C4-2B (cell line): ENCODE data around the gene ZDHHC14.

Experiments used
- CTCF ChIP-seq: fragments of 450-650 bp; conservative IDR thresholded peaks from 2 replicates; pipeline ENCODE4 v1.5.1; 2017; ENCODE audit warnings: mild to moderate bottlenecking
- ZFX ChIP-seq: fragments of 450-650 bp; IDR thresholded peaks from 2 replicates; pipeline ENCODE4 v1.6.1; 2017

DNA sequence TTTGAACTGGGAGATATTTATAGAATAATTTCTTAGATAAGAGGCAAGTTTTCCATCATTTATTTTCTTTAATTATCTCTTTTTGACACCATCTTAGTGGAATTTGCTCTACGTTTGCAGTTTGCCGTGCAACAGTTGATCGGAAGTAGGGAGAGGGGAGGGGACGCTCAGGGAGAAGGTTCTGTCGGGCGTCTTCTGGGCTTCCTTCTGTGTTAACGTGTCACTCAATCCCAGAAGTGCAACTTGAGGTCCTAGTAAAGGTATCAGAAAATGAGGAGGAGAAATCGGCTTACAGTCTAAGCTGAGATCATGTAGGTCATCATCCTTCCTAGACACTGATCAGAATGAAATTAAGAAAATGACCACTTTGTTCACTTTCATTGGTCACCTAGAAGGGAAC lies 293.1 kb downstream of the ZDHHC14 start:
- no peak for TF ChIP-seq CTCF
- TF ChIP-seq ZFX, result no peak
